ENCODE results near the gene CAMK1D.
A peak's percentile ranks its signal among the peaks of the same experiment; 100 is the strongest.
"Not testable (repeated sequence)": the region's sequence is repeated elsewhere in the genome, so short reads cannot be mapped to it uniquely, and the experiment has no call there.

Gene CAMK1D

GRCh38 chr10:12834721-12835120 lies 485.4 kb downstream of the CAMK1D start:
- no peak for DNase-seq

GRCh38 chr10:12835709-12836108 lies 486.4 kb downstream of the CAMK1D start:
- no peak for DNase-seq

GRCh38 chr10:12838366-12838765 lies 489.0 kb downstream of the CAMK1D start:
- DNase-seq = no peak

- DNase-seq = no peak
Observed at GRCh38 chr10:12838995-12839927, 489.9 kb downstream of the CAMK1D start.

GRCh38 chr10:12839941-12840611 lies 490.7 kb downstream of the CAMK1D start:
- no peak for DNase-seq

- DNase-seq = no peak
Observed at GRCh38 chr10:12841426-12841825, 492.1 kb downstream of the CAMK1D start.

GRCh38 chr10:12841826-12842225 lies 492.5 kb downstream of the CAMK1D start:
- no peak for DNase-seq

- DNase-seq = no peak
Observed at GRCh38 chr10:12842310-12842709, 493.0 kb downstream of the CAMK1D start.

- no peak for DNase-seq
Observed at GRCh38 chr10:12843296-12843945, 494.1 kb downstream of the CAMK1D start.

- no peak for DNase-seq
Observed at GRCh38 chr10:12844811-12845483, 495.6 kb downstream of the CAMK1D start.

- DNase-seq = no peak
Observed at GRCh38 chr10:12846718-12847117, 497.4 kb downstream of the CAMK1D start.

GRCh38 chr10:12847361-12847975 lies 498.1 kb downstream of the CAMK1D start:
- no peak for DNase-seq

- DNase-seq = no peak
Observed at GRCh38 chr10:12848439-12849173, 499.3 kb downstream of the CAMK1D start.

GRCh38 chr10:12849319-12850181 lies 500.2 kb downstream of the CAMK1D start:
- DNase-seq = peak; percentile 12

- DNase-seq = no peak
Observed at GRCh38 chr10:12852687-12853086, 503.3 kb downstream of the CAMK1D start.

GRCh38 chr10:12854988-12855387 lies 505.6 kb downstream of the CAMK1D start:
- DNase-seq = no peak

- no peak for DNase-seq
Observed at GRCh38 chr10:12862459-12862858, 513.1 kb downstream of the CAMK1D start.

GRCh38 chr10:12865515-12865914 lies 516.2 kb downstream of the CAMK1D start:
- DNase-seq = not testable (repeated sequence)

- no peak for DNase-seq
Observed at GRCh38 chr10:12868229-12868628, 518.9 kb downstream of the CAMK1D start.

GRCh38 chr10:12869427-12869826 lies 520.1 kb downstream of the CAMK1D start:
- DNase-seq = no peak

GRCh38 chr10:12872577-12872976 lies 523.2 kb downstream of the CAMK1D start:
- DNase-seq = no peak

Measured in NCI-H510A treated with DMSO at 0.1 percent for 48 hours (cell line).